ENCODE measurements around the gene TMPRSS4.

- TF ChIP-seq CTCF (conservative IDR thresholded peaks at IDR 0.05; ENCODE audit: low read depth, low read length) (no peak), POLR2A (IDR thresholded peaks at IDR 0.05; ENCODE audit: low read depth, low read length) (no peak), SMC3 (IDR thresholded peaks at IDR 0.05; ENCODE audit: low read depth, low read length) (no peak), BHLHE40 (IDR thresholded peaks at IDR 0.05; ENCODE audit: low read depth, low read length) (no peak), RFX5 (IDR thresholded peaks at IDR 0.05; ENCODE audit: low read depth, low read length) (no peak), ELK1 (IDR thresholded peaks at IDR 0.05; ENCODE audit: borderline replicate concordance, low read depth, low read length) (no peak), RCOR1 (IDR thresholded peaks at IDR 0.05; ENCODE audit: insufficient replicate concordance, low read length) (no peak)
Observed at GRCh38 chr11:118042796-118043195, 34.1 kb upstream of the TMPRSS4 start.

Measured in IMR-90 (cell line).